Fibroblast of mammary gland (primary cell): ENCODE results near the gene ILF2.
A peak's percentile ranks its signal among the peaks of the same experiment; 100 is the strongest.

Experiments used
- DNase-seq: peaks from one replicate; pipeline ENCODE4 v3.0.0-alpha.2; 2010; ENCODE audit warnings: low read depth
- H3K4me3 ChIP-seq: 2 replicates; pipeline ENCODE4 v1.5.1; 2011; ENCODE audit warnings: low read depth, mild to moderate bottlenecking, low read length, moderate library complexity; ENCODE audit not compliant: control insufficient read depth
- TF ChIP-seq, protein P1 (sequence below): conservative IDR thresholded peaks from 2 replicates; pipeline ENCODE4 v1.5.1; 2011; ENCODE audit warnings: low read depth, low read length, inconsistent platforms; ENCODE audit not compliant: control insufficient read depth, insufficient read depth

ILF2 gene

DNA sequence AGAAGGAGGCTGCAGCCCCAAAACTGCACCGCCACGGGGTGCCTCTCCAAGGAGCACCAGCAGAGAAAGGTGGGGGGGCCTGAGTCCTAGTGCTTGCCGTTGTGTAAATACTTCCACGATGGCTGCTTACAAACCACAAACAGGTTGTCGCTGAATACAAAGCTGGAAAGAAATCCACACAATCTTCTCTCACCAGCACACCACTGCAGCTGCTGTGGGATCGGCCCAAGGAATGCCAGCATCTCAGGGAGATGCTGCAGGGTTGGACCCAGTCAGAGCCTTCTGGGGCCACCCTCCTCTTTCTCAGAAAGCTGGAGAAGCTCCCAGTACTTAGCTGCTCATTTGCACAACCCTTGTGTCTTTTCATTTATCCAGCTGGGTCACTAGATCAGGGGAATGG, 51.6 kb downstream of the ILF2 start:
- no peak overlapping the region for H3K4me3 ChIP-seq
- TF ChIP-seq, protein P1, sequence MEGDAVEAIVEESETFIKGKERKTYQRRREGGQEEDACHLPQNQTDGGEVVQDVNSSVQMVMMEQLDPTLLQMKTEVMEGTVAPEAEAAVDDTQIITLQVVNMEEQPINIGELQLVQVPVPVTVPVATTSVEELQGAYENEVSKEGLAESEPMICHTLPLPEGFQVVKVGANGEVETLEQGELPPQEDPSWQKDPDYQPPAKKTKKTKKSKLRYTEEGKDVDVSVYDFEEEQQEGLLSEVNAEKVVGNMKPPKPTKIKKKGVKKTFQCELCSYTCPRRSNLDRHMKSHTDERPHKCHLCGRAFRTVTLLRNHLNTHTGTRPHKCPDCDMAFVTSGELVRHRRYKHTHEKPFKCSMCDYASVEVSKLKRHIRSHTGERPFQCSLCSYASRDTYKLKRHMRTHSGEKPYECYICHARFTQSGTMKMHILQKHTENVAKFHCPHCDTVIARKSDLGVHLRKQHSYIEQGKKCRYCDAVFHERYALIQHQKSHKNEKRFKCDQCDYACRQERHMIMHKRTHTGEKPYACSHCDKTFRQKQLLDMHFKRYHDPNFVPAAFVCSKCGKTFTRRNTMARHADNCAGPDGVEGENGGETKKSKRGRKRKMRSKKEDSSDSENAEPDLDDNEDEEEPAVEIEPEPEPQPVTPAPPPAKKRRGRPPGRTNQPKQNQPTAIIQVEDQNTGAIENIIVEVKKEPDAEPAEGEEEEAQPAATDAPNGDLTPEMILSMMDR = no peak
- no peak for DNase-seq

DNA sequence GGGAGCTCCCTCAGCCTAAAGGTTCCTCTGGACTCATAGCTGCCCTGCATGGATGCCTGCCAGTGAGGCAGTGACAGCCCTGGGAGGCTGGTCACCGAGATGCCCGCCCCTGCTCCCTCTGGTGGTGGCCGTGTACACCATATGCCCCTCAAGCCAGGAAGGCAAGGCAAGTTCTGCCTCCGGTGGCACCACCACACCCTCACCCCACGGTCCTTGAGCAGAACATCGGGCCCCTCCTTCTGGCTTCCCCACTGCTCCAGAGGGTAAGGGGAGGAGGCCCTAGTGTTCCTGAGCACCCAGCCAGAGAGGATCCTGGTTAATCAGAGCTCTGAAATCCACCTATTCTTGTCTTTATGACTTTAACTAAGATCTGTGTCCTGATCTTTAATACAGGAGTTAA, 53.1 kb downstream of the ILF2 start:
- H3K4me3 ChIP-seq = no peak overlapping the region
- DNase-seq = peak; percentile 60
- TF ChIP-seq, protein P1 = peak; percentile 51

DNA sequence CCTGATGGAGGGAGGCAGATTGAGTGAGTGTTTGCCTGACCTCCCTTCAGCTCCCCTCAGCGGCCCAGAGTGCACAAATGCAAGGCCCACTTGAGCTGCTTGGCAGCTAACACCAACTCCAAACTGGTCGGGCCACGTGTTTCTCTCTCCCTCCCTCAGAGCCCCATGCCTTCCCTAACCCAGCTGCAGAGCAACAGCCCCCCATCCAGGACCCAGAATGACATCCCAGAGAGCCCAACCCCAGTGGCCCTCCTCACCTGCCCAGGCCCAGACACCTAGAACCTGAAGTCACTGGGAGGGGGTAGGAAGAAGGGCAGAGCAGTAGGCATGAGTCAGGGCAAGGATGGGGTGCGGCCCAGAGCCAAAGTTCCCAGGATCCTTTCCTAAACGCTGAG, 53.9 kb downstream of the ILF2 start:
- no peak overlapping the region for H3K4me3 ChIP-seq
- TF ChIP-seq, protein P1 = no peak
- DNase-seq = no peak

- TF ChIP-seq, protein P1 = no peak
- H3K4me3 ChIP-seq = no peak within 1 kb of the TSS
- no peak for DNase-seq
Observed at GRCh38 chr1:153616144-153616916, 54.5 kb downstream of the ILF2 start, which contains the start of gene S100A14. S100A14 (minus strand) TSS chr1:153616325; CDS start chr1:153615858, 467 bp downstream.

DNA sequence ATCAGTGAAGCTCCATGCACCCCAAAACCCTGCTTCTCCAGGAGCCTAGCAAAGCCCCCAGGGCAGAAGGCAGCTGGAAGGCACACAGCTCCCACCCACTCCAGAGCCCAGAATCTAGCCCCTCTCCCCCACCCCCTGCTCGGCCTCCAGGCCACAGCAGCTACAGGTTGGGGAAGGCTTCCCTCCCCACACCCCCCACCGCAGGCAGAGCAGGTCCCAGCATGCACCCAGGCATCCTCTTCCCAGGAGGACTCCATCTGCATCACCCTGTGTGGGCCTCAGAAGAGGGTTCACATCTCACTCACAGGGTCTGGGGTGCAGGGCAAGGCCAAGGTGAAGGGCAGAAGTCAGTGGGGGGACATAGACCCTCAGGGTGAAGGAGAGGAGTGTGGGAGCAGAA, 55.4 kb downstream of the ILF2 start:
- no peak for DNase-seq

DNA sequence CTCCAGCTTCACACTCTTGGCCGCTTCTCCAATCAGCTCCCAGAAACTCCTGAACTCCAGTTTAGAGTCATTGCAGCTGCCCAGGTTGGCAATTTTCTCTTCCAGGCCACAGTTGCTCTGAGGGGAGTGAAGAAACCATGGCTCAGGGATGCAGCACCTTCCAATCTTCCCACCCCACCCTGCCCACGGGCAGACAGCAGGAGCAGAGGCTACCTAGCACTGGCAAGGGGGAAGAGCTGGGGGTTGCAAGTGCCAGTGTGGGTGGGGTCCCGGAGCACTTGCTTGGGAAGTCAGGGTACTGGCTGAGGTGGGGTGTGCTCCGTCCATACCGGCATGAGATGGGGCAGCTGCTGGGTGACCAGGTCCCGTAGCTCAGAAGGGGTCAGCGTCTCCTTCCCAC, 55.9 kb downstream of the ILF2 start:
- TF ChIP-seq, protein P1 = no peak
- no peak for DNase-seq
- no peak overlapping the region for H3K4me3 ChIP-seq

More for the DNA sequence above, 55.4 kb downstream of the ILF2 start:
- TF ChIP-seq, protein P1 = no peak
- no peak overlapping the region for H3K4me3 ChIP-seq
